ENCODE results near the gene CPNE2.
"Not testable (repeated sequence)": the region's sequence is repeated elsewhere in the genome, so short reads cannot be mapped to it uniquely, and the experiment has no call there.

DNA sequence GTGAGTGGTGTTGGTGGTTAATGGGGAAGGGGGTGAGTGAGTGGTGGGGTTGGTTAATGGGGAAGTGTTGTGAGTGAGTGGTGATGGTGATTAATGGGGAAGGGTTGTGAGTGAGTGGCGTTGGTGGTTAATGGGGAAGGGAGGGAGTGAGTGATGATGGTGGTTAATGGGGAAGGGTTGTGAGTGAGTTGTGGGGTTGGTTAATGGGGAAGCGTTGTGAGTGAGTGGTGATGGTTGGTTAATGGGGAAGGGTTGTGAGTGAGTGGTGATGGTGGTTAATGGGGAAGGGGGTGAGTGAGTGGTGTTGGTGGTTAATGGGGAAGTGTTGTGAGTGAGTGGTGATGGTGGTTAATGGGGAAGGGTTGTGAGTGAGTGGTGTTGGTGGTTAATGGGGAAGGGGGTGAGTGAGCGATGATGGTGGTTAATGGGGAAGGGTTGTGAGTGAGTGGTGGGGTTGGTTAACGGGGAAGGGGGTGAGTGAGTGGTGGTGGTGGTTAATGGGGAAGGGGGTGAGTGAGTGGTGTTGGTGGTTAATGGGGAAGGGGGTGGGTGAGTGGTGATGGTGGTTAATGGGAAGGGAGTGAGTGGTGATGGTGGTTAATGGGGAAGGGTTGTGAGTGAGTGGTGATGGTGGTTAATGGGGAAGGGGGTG is 21.2 kb upstream of the CPNE2 start:
- TF ChIP-seq, protein P1, sequence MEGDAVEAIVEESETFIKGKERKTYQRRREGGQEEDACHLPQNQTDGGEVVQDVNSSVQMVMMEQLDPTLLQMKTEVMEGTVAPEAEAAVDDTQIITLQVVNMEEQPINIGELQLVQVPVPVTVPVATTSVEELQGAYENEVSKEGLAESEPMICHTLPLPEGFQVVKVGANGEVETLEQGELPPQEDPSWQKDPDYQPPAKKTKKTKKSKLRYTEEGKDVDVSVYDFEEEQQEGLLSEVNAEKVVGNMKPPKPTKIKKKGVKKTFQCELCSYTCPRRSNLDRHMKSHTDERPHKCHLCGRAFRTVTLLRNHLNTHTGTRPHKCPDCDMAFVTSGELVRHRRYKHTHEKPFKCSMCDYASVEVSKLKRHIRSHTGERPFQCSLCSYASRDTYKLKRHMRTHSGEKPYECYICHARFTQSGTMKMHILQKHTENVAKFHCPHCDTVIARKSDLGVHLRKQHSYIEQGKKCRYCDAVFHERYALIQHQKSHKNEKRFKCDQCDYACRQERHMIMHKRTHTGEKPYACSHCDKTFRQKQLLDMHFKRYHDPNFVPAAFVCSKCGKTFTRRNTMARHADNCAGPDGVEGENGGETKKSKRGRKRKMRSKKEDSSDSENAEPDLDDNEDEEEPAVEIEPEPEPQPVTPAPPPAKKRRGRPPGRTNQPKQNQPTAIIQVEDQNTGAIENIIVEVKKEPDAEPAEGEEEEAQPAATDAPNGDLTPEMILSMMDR (IDR thresholded peaks at IDR 0.05) = not testable (repeated sequence)
- TF ChIP-seq EP300, POLR2A, POLR2AphosphoS5 (IDR thresholded peaks at IDR 0.05): not testable (repeated sequence)
